Activated CD8-positive, alpha-beta memory T cell treated with anti-CD3 and anti-CD28 coated beads, Interleukin-2, amount 50 U/mL, for 4 hours (primary cell): ENCODE results near the gene BRSK2.

Experiments used
- DNase-seq: peaks from one replicate; pipeline ENCODE4 v3.0.0-alpha.2; 2020

BRSK2 gene

GRCh38 chr11:1438261-1438966 lies 48.7 kb downstream of the BRSK2 start:
- no peak for DNase-seq

GRCh38 chr11:1438967-1439330 lies 49.2 kb downstream of the BRSK2 start:
- DNase-seq, result no peak

- no peak for DNase-seq
Observed at GRCh38 chr11:1439341-1439740, 49.6 kb downstream of the BRSK2 start.

- DNase-seq, result no peak
Observed at GRCh38 chr11:1440066-1440465, 50.3 kb downstream of the BRSK2 start.

- no peak for DNase-seq
Observed at GRCh38 chr11:1440496-1440895, 50.8 kb downstream of the BRSK2 start.

GRCh38 chr11:1442163-1442562 lies 52.4 kb downstream of the BRSK2 start:
- no peak for DNase-seq

GRCh38 chr11:1442807-1443366 lies 53.2 kb downstream of the BRSK2 start:
- no peak for DNase-seq

- DNase-seq, result no peak
Observed at GRCh38 chr11:1443737-1444136, 54.0 kb downstream of the BRSK2 start.

GRCh38 chr11:1444321-1444720 lies 54.6 kb downstream of the BRSK2 start:
- DNase-seq, result no peak

GRCh38 chr11:1444823-1445422 lies 55.2 kb downstream of the BRSK2 start:
- no peak for DNase-seq

- no peak for DNase-seq
Observed at GRCh38 chr11:1445741-1446445, 56.2 kb downstream of the BRSK2 start.

GRCh38 chr11:1446623-1447022 lies 56.9 kb downstream of the BRSK2 start:
- no peak for DNase-seq

GRCh38 chr11:1447845-1448825 lies 58.4 kb downstream of the BRSK2 start:
- DNase-seq, result no peak

- no peak for DNase-seq
Observed at GRCh38 chr11:1448882-1449281, 59.1 kb downstream of the BRSK2 start.

- DNase-seq, result no peak
Observed at GRCh38 chr11:1449490-1450243, 59.9 kb downstream of the BRSK2 start.

GRCh38 chr11:1450344-1450875 lies 60.7 kb downstream of the BRSK2 start:
- no peak for DNase-seq

- no peak for DNase-seq
Observed at GRCh38 chr11:1450949-1451710, 61.4 kb downstream of the BRSK2 start.

- no peak for DNase-seq
Observed at GRCh38 chr11:1451781-1452470, 62.2 kb downstream of the BRSK2 start.

GRCh38 chr11:1452744-1453143 lies 63.0 kb downstream of the BRSK2 start:
- DNase-seq, result no peak

GRCh38 chr11:1453611-1454034 lies 63.9 kb downstream of the BRSK2 start:
- DNase-seq, result no peak
